GM18951 (cell line): Measurements from ENCODE around the gene VCL.
A peak's percentile ranks its signal among the peaks of the same experiment; 100 is the strongest.
"Not testable (repeated sequence)": the region's sequence is repeated elsewhere in the genome, so short reads cannot be mapped to it uniquely, and the experiment has no call there.

ENCODE experiments used
- POLR2A ChIP-seq: IDR thresholded peaks from 4 replicates; pipeline ENCODE4 v1.6.1; 2011; ENCODE audit warnings: mild to moderate bottlenecking; ENCODE audit not compliant: insufficient read length, insufficient read depth; ENCODE audit errors: extremely low read depth
- in situ Hi-C: fragments of 300-500 bp; cut with MboI; formaldehyde crosslinking; loops from one replicate; pipeline ENCODE4 v1.12.0; 2022; ENCODE audit warnings: low sequenced_read_pairs, mixed read lengths, inconsistent platforms; ENCODE audit not compliant: unreplicated experiment

VCL gene

GRCh38 chr10:73997787-73998622, at the start of gene VCL:
VCL (plus strand) TSS chr10:73998116; CDS start chr10:73998208, 92 bp downstream.
- TF ChIP-seq POLR2A, result peak; percentile 93
- in situ Hi-C loops, result no loop called here

DNA sequence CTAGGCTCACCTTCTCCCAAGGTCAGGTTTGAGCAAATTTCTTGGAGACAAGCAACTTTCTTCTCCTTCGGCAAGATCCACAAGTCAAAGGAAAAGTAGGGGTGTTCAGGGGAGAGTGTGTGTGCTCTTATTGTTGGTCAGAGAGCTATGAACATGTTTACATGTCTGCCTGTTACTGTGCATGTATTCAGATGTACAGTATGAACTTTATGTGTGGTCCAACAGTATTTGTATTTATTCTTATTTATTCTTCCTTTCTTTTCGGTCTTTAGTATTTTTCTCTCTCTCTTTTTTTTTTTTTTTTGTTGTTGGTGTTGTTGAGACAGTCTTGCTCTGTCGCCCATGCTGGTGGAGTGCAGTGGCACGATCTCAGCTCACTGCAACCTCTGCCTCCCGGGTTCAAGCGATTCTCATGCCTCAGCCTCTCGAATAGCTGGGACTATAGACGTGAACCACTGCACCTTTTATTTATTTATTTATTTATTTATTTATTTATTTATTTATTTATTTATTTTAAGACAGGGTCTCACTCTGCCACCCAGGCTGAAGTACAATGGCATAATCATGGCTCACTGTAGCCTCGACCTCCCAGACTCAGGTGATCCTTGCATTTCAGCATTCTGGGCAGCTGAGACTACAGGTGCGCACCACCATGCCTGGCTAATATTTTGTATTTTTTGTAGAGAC, 48.8 kb upstream of the VCL start:
- TF ChIP-seq POLR2A, result no peak

DNA sequence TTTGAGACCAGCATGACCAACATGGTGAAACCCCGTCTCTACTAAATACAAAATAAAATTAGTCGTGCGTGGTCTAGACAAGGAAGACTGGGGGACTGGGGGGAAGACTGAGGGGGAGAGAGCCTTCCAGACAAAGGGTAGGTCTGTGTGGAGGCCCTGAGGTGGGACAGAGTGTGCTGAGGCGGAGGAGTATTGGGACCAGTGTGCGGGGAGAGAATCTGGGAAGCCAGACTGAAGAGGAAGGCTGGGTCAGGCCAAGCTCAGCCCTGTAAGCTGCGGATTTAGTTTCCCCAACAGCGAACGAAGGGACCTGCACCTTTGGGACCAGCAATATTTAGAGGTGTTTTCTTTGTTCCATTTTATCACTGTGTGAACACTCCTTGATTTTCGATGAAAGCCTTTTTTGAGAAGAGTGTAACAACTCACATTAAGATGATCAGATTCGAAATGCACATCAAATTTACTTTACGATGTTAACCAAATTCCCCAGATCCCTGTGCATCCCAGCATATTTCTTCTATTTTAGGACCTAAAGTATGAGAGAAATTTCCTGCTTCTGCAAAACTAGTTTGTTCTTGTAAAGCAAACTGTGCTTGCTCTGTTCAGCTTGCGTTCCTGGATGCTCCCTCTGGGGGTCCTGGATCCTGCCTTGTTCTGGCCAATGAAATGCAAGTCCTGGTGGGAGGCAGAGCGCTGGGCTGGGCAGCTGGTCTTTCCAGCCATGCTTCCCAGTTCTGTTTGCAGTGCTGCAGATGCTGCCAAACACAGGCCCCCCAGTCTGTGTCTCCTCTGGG, 47.6 kb upstream of the VCL start:
- TF ChIP-seq POLR2A, result no peak

More for the DNA sequence above, 48.8 kb upstream of the VCL start:
- in situ Hi-C loops, result no loop called here

DNA sequence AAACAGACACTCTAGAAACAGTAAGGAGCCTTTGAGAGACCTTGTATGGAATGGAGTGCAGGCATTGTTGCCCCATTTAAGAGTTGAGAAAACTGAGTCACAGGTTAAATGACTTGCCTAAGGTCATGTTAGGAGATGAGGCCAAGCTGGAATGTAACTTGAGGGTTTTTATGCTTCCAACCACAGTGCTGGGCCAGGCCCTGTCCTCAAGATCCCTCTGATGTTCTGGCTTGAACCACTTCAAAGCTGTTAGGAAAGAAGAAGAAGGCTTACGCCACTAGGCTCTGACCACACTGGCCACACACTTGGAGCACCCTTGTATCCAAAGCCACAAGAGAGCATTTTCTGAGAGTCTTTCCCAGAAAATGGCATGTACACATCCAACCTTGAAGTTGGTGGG, 44.3 kb upstream of the VCL start:
- in situ Hi-C loops, result no loop called here
- no peak for TF ChIP-seq POLR2A

More for the DNA sequence above, 47.6 kb upstream of the VCL start:
- in situ Hi-C loops, result no loop called here

GRCh38 chr10:73954737-73955136, 43.2 kb upstream of the VCL start:
- TF ChIP-seq POLR2A, result no peak
- in situ Hi-C loops, result no loop called here

GRCh38 chr10:73955719-73956118, 42.2 kb upstream of the VCL start:
- in situ Hi-C loops, result no loop called here
- TF ChIP-seq POLR2A, result no peak

DNA sequence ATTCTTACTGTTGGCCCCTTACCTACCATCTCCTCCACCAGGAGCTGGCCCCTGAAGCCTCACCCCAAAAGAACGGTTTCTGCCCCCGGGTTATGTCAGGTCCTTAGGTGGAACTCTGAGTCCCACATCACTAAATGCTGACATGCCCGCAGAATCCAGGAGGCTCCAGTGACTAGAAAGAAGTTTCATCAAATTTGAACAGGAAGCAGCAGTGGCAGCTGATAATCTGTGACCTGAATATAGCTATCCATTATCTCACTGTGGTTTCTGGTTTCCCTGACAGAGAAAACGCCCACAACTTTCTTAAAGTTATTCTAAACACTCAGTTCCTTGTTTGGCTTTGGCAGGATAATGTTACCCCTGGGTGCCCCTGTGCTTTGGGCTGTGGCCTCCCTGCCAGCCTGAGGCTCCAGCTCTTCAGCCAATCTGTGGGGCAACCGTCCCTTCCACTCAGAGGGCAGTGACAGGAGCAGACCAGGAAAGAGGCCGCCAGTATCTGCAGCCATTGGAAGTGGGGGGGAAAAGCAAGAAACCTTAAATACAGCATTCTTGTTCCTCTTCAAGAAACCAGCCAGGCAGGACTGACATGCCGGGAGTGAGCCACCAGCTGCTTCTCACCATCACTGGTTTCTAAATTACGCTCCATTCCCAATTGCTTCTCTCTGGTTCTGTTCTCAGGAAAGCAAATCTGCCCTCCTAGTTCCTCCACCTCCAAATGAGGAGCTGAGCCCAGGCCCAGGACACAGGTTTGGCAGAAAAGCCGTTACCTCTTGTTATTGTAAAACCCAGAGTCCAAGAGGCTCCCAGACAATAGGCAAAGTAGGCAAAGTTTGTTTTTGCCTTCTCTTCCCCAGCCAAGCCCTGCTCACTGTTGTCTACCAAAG, 41.2 kb upstream of the VCL start:
- no peak for TF ChIP-seq POLR2A
- in situ Hi-C loops, result no loop called here

DNA sequence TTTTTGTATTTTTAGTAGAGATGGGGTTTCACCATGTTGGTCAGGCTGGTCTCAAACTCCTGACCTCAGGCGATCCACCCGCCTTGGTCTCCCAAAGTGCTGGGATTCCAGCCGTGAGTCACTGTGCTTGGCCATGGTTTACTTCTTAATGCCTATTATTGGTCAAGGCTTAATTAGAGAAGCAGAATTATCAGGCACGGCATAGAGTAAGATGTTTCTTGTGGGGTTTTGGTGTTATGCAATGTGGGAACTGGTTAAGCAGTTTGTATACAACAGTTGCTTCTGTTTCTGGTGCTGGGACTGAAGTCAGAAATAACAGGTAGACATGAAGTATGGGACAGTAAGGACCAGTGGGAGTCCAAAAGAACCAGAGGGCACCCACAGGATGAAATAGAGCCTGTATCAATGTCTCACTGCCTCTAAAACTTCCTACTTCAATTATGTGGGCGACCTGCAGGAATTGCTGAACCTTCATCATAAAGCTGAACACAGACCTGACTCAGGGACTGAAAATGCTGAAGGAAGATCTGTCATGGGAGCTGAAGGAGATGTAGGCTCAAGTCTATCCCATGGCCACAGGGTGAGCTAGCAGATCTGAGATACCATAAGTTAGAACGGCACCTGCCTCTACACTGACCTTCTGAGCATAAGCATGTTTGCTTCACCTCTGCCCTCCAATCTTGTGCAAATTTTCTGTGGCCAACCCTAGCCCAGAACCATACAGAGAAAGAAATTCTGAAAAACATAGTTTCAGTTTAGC, 38.3 kb upstream of the VCL start:
- TF ChIP-seq POLR2A, result no peak
- in situ Hi-C loops, result no loop called here

GRCh38 chr10:73962386-73962785, 35.5 kb upstream of the VCL start:
- in situ Hi-C loops, result no loop called here
- no peak for TF ChIP-seq POLR2A

DNA sequence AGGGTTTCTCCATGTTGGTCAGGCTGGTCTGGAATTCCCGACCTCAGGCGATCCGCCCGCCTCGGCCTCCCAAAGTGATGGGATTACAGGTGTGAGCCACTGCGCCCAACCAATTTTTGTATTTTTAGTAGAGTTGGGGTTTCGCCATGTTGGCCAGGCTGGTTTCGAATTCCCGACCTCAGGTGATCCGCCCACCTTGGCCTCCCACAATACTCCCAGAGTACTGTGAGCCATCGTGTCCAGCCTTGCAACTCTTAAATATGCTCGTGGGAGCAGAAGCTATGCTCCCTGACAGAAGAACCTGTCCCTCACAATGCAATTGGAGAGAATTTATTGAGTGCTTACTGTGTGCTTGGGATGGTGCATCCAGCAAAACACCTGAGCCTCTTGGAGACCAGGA, 34.4 kb upstream of the VCL start:
- in situ Hi-C loops, result not testable (repeated sequence)

DNA sequence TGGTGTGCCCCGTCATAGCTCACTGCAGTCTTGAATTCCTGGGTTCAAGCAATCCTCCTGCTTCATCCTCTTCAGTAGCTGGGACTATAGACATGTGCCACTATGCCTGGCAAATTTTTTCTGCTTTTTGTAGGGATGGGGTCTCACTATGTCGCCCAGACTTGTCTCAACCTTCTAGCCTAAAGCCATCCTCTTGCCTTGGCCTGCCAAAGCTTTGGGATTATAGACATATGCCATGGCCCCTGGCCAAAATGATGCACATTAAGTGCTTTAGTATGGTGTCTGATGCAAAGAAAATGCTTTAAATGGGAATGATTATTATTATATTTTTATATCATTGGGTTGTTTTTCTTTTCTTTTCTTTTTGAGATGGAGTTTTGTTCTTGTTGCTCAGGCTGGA, 33.2 kb upstream of the VCL start:
- in situ Hi-C loops, result no loop called here

DNA sequence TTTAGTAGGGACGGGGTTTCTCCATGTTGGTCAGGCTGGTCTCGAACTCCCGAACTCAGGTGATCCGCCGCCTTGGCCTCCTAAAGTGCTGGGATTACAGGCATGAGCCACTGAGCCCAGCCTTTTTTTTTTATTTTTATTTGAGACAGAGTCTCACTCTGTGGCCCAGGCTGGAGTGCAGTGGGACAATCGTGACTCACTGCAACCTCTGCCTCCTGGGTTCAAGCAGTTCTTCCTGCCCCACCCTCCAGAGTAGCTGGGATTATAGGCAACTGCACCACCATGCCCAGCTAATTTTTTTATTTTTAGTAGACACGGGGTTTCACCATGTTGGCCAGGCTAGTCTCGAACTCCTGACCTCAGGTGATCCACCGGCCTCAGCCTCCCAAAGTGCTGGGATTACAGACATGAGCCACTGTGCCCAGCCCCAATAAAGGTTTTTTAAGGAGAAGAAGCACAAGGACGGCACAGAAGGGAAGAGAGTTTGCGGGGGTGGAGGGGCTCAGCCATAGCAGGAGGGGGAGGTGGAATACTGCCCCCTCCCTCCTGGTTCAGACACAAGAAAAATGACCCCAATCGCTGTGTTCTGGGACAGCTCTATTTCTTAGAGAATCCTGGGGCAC, 32.5 kb upstream of the VCL start:
- in situ Hi-C loops, result not testable (repeated sequence)

More for the DNA sequence above, 33.2 kb upstream of the VCL start:
- no peak for TF ChIP-seq POLR2A
